GM23338 (cell line): ENCODE data around the gene OR10H1. TPM values are rescaled to one million over a fixed set of nuclear protein-coding genes. Genes with fewer than 3 reads are reported as not detected.

Source experiments
- ATAC-seq: fragments of 200-7000 bp; cut with Tn5 transposase; 3 replicates; pipeline ENCODE4 v1.9.1; 2020
- DNase-seq: peaks from one replicate; pipeline ENCODE4 v3.0.0-alpha.2; 2015; ENCODE audit warnings: low spot score
- H2AFZ ChIP-seq: fragments of 200-600 bp; sonication (generic); 2 replicates; pipeline ENCODE4 v1.8.0; 2016; ENCODE audit warnings: antibody characterized with exemption, mild to moderate bottlenecking, moderate library complexity
- H3F3A ChIP-seq: fragments of 200-600 bp; sonication (generic); replicated peaks from 2 replicates; pipeline ENCODE4 v1.8.0; 2017; ENCODE audit warnings: antibody characterized with exemption, mixed run types, low read depth
- H3K27ac ChIP-seq: fragments of 200-600 bp; sonication (generic); 2 replicates; pipeline ENCODE4 v1.6.1; 2016; ENCODE audit warnings: low read depth
- H3K27me3 ChIP-seq: fragments of 200-600 bp; sonication (generic); 2 replicates; pipeline ENCODE4 v1.8.0; 2016; ENCODE audit warnings: mild to moderate bottlenecking, mixed run types, moderate library complexity; ENCODE audit not compliant: insufficient read depth
- H3K36me3 ChIP-seq: fragments of 200-600 bp; sonication (generic); 2 replicates; pipeline ENCODE4 v1.8.0; 2016; ENCODE audit warnings: mild to moderate bottlenecking; ENCODE audit not compliant: insufficient read depth
- H3K4me1 ChIP-seq: fragments of 200-600 bp; sonication (generic); 2 replicates; pipeline ENCODE4 v1.8.0; 2016; ENCODE audit warnings: mild to moderate bottlenecking, moderate library complexity; ENCODE audit not compliant: insufficient read depth
- H3K4me2 ChIP-seq: fragments of 200-600 bp; sonication (generic); 2 replicates; pipeline ENCODE4 v1.7.1; 2017; ENCODE audit warnings: mixed run types
- H3K4me3 ChIP-seq: fragments of 200-600 bp; sonication (generic); 2 replicates; pipeline ENCODE4 v1.6.1; 2016; ENCODE audit warnings: mixed run types
- H3K79me2 ChIP-seq: fragments of 200-600 bp; sonication (generic); replicated peaks from 2 replicates; pipeline ENCODE4 v1.8.0; 2017; ENCODE audit warnings: mild to moderate bottlenecking; ENCODE audit not compliant: insufficient read depth
- H3K9me2 ChIP-seq: fragments of 200-600 bp; sonication (generic); 2 replicates; pipeline ENCODE4 v1.8.0; 2017; ENCODE audit not compliant: insufficient read depth
- H4K20me1 ChIP-seq: fragments of 200-600 bp; sonication (generic); replicated peaks from 2 replicates; pipeline ENCODE4 v1.8.0; 2017; ENCODE audit warnings: mild to moderate bottlenecking; ENCODE audit not compliant: insufficient read depth
- H3K27ac Mint-ChIP-seq: 2 replicates; pipeline ENCODE4 v1.8.0; 2020; ENCODE audit warnings: inconsistent platforms, mild to moderate bottlenecking, moderate library complexity, mixed read lengths
- H3K27me3 Mint-ChIP-seq: 3 replicates; pipeline ENCODE4 v1.8.0; 2022; ENCODE audit warnings: low read depth, mild to moderate bottlenecking, moderate library complexity, mixed read lengths, inconsistent platforms; ENCODE audit not compliant: insufficient read depth, poor library complexity
- H3K36me3 Mint-ChIP-seq: 3 replicates; pipeline ENCODE4 v1.8.0; 2021; ENCODE audit warnings: low read depth, mild to moderate bottlenecking, inconsistent platforms, moderate library complexity, mixed read lengths
- H3K4me1 Mint-ChIP-seq: 3 replicates; pipeline ENCODE4 v1.8.0; 2020; ENCODE audit warnings: mild to moderate bottlenecking, inconsistent platforms, mixed read lengths
- H3K4me3 Mint-ChIP-seq: 3 replicates; pipeline ENCODE4 v1.8.0; 2021; ENCODE audit warnings: moderate library complexity, mild to moderate bottlenecking, inconsistent platforms, mixed read lengths
- H3K9me3 Mint-ChIP-seq: 3 replicates; pipeline ENCODE4 v1.8.0; 2020; ENCODE audit warnings: moderate library complexity, mild to moderate bottlenecking, inconsistent platforms, mixed read lengths
- CREB1 ChIP-seq: fragments of 250-450 bp; sonication (Bioruptor Pico); IDR thresholded peaks from 2 replicates; pipeline ENCODE4 v1.5.0; 2020; ENCODE audit warnings: low read depth, mild to moderate bottlenecking, moderate library complexity
- CTCF ChIP-seq, 2 experiments: fragments of 200-600 bp in 1 of 2; sonication (generic) in 1 of 2; conservative IDR thresholded peaks; 2 replicates each; pipeline versions ENCODE4 v1.5.1 to v1.6.1; 2016 to 2017; ENCODE audit warnings: antibody characterized with exemption in 2 of 2, low read depth in 2 of 2, mild to moderate bottlenecking in 2 of 2, moderate library complexity in 1 of 2
- ETS1 ChIP-seq: IDR thresholded peaks from 2 replicates; pipeline ENCODE4 v1.6.1; 2016; ENCODE audit warnings: antibody characterized with exemption
- EZH2 ChIP-seq: fragments of 200-600 bp; sonication (generic); IDR thresholded peaks from one replicate; pipeline ENCODE4 v1.8.0; 2017; ENCODE audit warnings: antibody characterized with exemption, mild to moderate bottlenecking, low read depth; ENCODE audit not compliant: unreplicated experiment
- EZH2phosphoT487 ChIP-seq: fragments of 200-600 bp; sonication (generic); IDR thresholded peaks from one replicate; pipeline ENCODE4 v1.8.1; 2018; ENCODE audit warnings: antibody characterized with exemption; ENCODE audit not compliant: unreplicated experiment
- JUNB ChIP-seq: IDR thresholded peaks from one replicate; pipeline ENCODE4 v1.6.1; 2016; ENCODE audit warnings: antibody characterized with exemption; ENCODE audit not compliant: unreplicated experiment
- NANOG ChIP-seq: IDR thresholded peaks from 2 replicates; pipeline ENCODE4 v1.6.1; 2016; ENCODE audit warnings: antibody characterized with exemption, borderline replicate concordance
- POLR2AphosphoS5 ChIP-seq: IDR thresholded peaks from 2 replicates; pipeline ENCODE4 v1.6.1; 2016; ENCODE audit warnings: antibody characterized with exemption, low read depth
- REST ChIP-seq: IDR thresholded peaks from one replicate; pipeline ENCODE4 v1.6.1; 2018; ENCODE audit warnings: antibody characterized with exemption; ENCODE audit not compliant: unreplicated experiment
- STAT1 ChIP-seq: IDR thresholded peaks from one replicate; pipeline ENCODE4 v1.6.1; 2016; ENCODE audit warnings: antibody characterized with exemption; ENCODE audit not compliant: unreplicated experiment
- ZNF114 ChIP-seq: fragments of 250-450 bp; sonication (Bioruptor Pico); IDR thresholded peaks from 2 replicates; pipeline ENCODE4 v1.5.0; 2020; ENCODE audit warnings: mild to moderate bottlenecking, moderate library complexity
- ZNF331 ChIP-seq: fragments of 250-450 bp; sonication (Bioruptor Pico); IDR thresholded peaks from 2 replicates; pipeline ENCODE4 v1.5.0; 2020; ENCODE audit warnings: low read depth, mild to moderate bottlenecking, moderate library complexity
- ZNF462 ChIP-seq: fragments of 250-450 bp; sonication (Bioruptor Pico); IDR thresholded peaks from 2 replicates; pipeline ENCODE4 v1.5.0; 2020; ENCODE audit warnings: mild to moderate bottlenecking, moderate library complexity
- polyA plus RNA-seq: library from polyadenylated mRNA; unstranded; fragments of >200 nt; fragmentation: Nextera tagmentation; extraction: Ambion mirVana; gene quantifications from 2 replicates; pipeline ENCODE4 v1.2.1, GENCODE V29; 2016
- total RNA-seq: library from RNA; depleted of rRNA; stranded (reverse); fragments of >200 nt; shearing (Covaris generic); gene quantifications from 2 replicates; pipeline ENCODE4 v1.2.3, GENCODE V29; 2014

The OR10H1 gene
- total and polyA plus RNA-seq, 2 experiments from 2014 or later: not detected

- TF ChIP-seq STAT1 (no peak), NANOG (no peak), ETS1 (no peak), REST (no peak), EZH2 (no peak), ZNF331 (CRISPR knock-in tag) (no peak), CTCF (conservative IDR thresholded peaks at IDR 0.05; ENCODE audit: low read depth in 2 of 2) (no peak), ZNF462 (CRISPR knock-in tag) (no peak), JUNB (no peak), EZH2phosphoT487 (no peak), ZNF114 (CRISPR knock-in tag) (no peak), POLR2AphosphoS5 (no peak), CREB1 (CRISPR knock-in tag) (no peak)
- Histone ChIP-seq H3K36me3 (no peaks in the 10 kb centered on the region; the same call in none of the 2 replicates), H3K27ac (no peak overlapping the region), H3K4me3 (no peak overlapping the region), H3K79me2 (no peaks in the 10 kb centered on the region), H3K4me1 (no peaks in the 10 kb centered on the region), H3K4me2 (no peak overlapping the region), H4K20me1 (no peaks in the 10 kb centered on the region), H3K27me3 (no peaks in the 10 kb centered on the region), H3F3A (no peaks in the 10 kb centered on the region), H3K9me2 (no peaks in the 10 kb centered on the region), H2AFZ (no peak overlapping the region)
- Mint-ChIP-seq H3K27ac (no peak overlapping the region), H3K4me3 (no peak overlapping the region), H3K9me3 (peaks cover 94% of the 10 kb centered on the region), H3K27me3 (peaks cover 11% of the 10 kb centered on the region), H3K4me1 (no peaks in the 10 kb centered on the region), H3K36me3 (peaks cover 20% of the 10 kb centered on the region)
- ATAC-seq: no peak
- DNase-seq: no peak
Measured at GRCh38 chr19:15859187-15859586, 43.7 kb upstream of the OR10H1 start.
